ENCODE results near the gene ZNF653.

ZNF653 gene

DNA sequence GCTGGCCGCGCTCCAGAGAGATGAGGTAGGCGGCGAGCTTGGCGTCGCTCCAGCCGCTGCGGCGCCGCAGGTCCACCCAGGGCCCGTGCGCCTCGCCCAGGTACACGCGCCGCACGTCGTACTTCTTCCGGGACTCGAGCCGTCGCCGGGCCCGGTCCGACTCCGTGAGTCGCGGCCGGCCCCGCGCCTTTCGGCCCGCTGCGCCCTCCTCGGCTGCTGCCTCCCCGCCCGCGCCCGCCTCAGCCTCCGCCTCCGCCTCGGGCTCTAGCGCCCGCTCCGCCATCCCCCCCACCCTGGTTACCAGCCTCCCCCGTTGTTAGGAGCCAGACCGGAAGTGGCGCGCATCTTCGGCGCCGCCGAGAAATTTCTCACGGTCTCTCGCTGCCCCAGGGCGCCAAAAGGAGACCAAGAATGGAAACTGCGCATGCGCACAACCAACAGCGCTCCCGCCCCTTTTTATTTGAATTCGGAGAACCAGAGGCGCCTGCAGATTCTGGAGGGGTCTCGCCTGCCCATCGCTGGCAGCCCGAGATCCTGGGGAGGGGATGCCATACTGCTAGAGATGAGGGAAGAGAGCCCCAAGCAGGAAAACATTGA, at the start of gene ZNF653:
Gene ZNF653 (minus strand): TSS at position 336 of the 597 bp plus-strand sequence. CDS start 53 bp downstream, at position 283.
- peak; percentile 95 for DNase-seq

- DNase-seq, result no peak
These were observed 49.6 kb upstream of the ZNF653 start for GRCh38 chr19:11555246-11555645.

- DNase-seq, result no peak
These were observed 48.5 kb upstream of the ZNF653 start for GRCh38 chr19:11554160-11554559.

DNA sequence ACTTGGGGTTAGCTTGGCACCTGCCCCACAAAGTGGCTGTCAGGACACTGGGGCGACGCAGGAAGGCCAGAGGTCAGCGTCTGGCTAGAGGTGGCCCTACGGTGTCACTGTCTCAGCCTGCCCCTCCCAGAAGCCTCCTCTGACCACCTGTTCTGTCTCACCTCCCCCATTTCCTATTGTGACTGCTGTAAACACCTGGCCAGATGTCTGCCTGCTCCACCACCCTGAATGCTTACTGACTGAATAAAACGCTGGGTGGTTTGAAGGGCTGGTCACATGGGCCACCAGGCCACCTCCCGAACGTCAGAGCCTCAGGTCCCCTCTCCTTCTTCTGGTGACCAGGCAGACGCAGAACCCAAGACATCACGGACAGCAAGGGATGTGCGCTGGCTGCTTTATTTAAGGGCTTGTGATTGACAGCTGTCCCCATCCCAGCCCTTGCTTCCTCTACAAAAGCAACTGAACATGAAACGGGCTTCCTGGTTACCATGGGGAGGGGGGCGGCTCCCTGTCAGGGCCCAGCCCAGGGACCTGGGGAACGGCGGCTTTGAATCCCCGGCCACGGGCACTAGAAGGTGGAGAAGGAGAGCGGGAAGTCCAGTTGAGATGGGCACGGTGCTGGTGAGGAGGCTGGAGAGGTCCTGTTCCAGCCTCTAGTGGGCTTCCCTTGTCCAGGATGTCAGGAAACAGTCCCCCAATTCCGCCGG, 47.2 kb upstream of the ZNF653 start:
- no peak for DNase-seq

GRCh38 chr19:11551603-11552235, 46.1 kb upstream of the ZNF653 start:
- no peak for DNase-seq

DNA sequence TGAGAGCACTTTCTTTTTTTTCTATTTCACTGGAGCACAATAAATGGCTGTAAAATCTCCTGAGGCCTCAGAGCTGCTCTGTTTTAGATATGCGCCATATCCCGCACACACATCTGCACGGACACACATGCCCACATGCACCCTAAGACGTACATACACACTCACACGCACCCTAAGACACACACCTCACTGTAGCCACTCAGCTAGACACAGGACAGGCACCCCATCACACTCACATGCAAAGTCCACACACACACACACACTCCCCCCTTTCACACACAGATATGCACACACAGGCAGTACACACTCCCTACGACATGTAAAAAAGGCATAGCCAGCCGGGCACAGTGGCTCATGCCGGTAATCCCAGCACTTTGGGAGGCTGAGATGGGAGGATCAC, 44.6 kb upstream of the ZNF653 start:
- no peak for DNase-seq

DNA sequence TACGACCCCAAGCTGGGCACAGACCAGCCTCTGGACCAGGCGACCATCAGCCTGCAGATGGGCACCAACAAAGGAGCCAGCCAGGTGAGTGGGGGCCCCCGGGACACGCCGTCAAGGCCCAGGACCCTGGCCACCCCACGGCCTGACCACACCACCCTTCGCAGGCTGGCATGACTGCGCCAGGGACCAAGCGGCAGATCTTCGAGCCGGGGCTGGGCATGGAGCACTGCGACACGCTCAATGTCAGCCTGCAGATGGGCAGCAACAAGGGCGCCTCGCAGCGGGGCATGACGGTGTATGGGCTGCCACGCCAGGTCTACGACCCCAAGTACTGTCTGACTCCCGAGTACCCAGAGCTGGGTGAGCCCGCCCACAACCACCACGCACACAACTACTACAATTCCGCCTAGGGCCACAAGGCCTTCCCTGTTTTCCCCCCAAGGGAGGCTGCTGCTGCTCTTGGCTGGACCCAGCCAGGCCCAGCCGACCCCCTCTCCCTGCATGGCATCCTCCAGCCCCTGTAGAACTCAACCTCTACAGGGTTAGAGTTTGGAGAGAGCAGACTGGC, 43.8 kb upstream of the ZNF653 start:
- DNase-seq, result no peak

DNA sequence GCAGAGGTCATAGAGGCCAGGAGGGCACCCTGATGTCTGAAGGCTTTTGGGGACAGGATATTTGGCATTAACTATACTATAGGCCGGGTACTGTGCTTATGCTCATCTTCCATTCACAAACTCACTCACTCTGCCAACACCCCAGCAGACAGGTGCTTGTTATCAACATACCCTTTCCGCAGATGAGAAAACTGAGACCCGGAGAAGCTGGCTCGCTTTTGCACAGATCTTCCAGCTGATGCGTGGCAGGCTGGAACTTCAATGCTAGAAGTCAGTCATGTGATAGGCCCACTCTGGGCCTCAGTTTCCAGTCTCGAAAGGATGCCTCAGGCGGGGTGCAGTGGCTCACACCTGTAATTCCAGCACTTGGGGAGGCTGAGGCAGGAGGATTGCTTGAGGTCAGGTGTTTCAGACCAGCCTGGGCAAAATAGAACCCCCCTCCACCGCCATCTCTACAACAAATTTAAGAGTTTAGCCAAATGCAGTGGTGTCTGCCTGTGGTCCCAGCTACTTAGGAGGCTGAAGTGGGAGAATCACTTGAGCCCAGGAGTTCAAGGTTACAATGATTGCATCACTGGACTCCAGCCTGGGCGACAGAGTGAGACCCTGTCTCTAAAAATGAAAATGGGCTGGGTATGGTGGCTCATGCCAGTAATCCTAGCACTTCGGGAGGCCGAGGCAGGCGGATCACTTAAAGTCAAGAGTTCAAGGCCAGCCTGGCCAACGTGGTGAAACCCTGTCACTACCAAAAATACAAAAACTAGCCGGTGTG, 42.5 kb upstream of the ZNF653 start:
- DNase-seq, result no peak

- no peak for DNase-seq
These were observed 35.6 kb upstream of the ZNF653 start for GRCh38 chr19:11541238-11541637.

DNA sequence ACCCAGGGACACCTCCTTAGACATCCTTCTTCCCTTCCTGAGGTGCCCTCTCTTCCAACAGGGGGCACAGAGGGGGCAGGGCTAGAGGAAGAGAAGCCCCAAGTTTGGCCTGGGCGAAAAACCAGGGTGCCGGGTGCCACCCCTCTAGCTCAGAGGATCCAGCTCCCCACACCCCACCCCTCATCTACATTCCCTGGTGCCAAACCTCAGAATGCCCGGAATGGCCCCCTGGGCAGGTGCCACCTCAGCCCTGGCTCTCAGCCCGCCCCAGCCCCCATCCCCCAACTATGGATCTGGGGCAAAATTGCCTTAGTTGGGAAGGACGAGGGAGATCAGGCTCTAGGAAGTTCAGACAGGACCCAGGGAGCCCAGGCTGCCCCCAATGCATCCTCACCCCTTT, 35.0 kb upstream of the ZNF653 start:
- DNase-seq, result no peak

DNA sequence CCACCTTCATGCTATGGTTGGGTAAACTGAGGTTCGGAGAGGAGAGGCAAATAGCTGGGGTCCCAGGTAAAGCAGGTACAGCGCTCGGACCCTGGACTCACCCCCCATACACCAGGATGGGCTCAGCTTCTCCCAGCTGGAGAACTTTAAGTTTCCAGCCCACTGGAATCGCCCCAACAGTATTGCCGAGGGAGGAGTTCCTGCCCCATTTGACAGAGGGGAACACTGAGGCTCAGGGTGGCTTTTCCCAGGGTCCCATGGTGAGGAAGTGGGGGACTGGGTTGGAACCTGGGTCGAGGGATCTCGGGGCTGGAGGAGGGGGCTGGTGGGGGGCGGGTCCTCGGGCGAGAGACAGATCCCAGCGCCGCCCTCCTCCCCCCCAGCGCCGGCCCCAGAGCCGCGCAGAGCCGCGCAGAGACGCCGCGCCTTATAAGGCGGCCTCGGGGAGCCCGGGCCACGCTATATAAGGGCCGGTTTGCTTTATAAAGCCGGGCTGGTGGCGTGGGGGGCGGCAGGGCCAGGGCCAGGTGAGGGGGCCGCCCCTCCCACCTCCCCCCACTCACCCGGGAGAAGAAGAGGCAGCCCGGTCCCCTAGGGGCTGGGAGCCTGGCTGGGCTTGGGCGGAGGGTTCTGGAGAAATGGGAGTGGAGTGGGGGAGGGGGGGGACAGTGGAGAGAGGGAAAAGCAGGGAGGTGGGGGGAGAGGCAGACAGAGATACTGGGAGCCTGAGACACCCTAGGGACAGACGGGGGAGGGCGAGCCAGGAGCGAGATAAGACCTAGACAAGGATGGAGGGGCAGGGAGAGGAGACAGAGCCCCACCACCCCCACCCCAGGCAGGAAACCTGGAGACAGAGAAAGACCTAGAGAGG, 34.1 kb upstream of the ZNF653 start:
- DNase-seq, result no peak

DNA sequence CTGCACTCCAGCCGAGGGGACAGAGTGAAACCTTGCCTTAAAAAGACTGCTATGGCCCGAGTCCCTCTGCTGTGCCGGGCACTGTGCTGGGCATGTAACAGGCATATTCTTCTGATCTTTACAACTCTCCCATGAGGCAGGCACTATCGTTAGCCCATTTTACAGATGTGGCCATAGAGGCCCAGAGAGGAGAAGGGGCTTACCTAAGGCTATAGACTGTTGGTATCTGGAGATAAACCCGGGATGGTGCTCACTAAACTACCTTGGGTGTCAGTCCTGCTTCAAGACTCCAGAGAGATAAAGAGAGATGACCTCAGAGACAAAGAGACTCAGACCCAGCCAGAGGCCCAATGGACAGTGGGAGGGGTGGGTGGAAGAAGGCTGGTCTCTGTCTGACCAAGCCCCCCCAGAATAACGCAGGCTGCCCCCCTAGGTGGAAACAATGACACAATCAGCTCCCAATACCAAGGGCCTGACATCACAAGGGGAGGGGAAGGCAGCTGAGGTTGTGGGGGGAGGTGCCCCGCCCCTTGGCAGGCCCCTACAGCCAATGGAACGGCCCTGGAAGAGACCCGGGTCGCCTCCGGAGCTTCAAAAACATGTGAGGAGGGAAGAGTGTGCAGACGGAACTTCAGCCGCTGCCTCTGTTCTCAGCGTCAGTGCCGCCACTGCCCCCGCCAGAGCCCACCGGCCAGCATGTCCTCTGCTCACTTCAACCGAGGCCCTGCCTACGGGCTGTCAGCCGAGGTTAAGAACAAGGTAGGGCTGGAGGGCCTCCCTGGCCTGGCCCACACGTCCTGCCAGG, 32.8 kb upstream of the ZNF653 start, which contains the start of gene CNN1:
Gene CNN1 (plus strand): TSS at position 620 of the 805 bp plus-strand sequence. CDS start 77 bp downstream, at position 697.
- no peak for DNase-seq

- peak; percentile 91 for DNase-seq
These were observed 30.4 kb upstream of the ZNF653 start for GRCh38 chr19:11535792-11536595.

- DNase-seq, result no peak
These were observed 29.3 kb upstream of the ZNF653 start for GRCh38 chr19:11534948-11535347.

GRCh38 chr19:11534538-11534937, 28.9 kb upstream of the ZNF653 start:
- DNase-seq, result peak; percentile 35

- DNase-seq, result peak; percentile 80
These were observed 24.8 kb upstream of the ZNF653 start for GRCh38 chr19:11530432-11530831.

DNA sequence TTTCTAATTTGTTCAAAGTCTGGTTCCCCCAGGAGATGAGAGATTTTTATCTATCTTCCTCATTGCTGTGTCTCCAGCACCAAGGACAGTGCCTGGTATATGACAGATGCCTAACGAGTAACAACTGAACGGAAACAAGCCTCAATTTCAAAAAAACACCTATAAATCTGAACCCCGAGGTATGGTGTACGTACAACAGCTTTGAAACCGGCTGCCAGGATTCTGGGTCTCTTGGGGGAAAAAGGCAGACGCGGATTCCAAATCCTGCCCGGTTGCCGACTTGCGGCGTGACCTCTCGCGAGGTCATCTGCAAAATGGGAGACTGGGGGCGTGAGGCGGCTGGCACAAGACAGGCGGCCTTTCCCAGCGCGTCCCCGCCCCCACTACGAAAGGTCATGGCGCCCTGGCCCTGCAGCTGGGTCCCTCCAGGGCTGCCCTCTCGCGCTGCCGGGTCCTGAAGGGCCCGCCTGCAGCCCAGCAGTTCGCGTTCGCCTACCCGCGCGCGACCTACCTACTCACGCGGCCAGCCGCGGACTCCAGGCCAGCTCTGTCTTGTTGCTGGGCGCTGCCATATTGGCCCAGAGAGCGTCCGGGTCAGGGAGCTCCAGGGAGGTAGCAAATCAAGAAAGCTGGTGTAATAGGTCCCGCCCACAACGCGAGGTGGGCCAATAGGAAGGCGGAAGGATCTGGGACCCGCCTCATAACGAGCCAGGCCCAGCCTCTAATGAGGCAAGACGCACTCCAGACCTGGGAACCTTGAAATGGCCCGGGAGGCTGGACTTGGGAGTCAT, 23.1 kb upstream of the ZNF653 start, which contains the start of gene ECSIT:
Gene ECSIT (minus strand): TSS at position 584 of the 791 bp plus-strand sequence. CDS start 9,964 bp downstream, outside the sequence.
- DNase-seq, result peak; percentile 99

DNA sequence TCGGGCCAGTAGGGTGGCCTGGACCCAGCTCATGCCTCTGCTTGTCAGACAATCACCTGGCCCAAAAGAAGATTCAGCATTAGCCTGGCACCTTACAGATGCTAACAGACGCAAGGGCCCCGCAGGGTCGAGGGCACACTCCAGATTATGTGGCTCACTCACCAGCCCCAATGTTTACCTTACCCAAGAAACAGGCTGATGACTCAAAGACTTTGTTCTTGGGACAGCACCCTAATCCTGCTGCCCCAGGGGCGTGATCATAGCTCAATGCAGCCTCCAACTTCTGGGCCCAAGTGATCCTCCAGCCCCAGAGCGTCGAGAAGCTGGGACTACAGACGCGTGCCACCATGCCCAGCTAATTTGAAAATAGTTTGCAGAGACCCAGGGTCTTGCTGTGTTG, 13.5 kb upstream of the ZNF653 start:
- no peak for DNase-seq

DNA sequence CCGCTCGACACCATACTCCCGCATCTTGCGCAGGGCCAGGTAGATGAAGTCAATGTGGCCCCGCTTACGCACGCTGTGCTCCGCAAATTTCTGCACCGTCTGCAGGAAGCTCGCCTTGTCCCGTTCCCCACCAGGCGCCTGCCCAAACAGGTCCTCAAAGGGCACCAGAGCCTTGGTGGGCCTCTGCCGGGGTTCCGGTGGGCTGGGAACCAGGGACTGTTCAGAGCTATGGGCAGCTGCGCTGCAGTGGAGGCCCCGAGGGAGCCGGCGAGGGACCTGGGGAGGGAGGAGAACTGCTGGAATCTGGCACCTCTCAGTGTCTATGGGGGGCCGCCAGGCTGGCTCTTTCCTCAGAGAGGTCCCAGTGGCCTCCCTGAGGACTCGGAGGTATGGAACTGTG, 8.3 kb upstream of the ZNF653 start:
- DNase-seq, result no peak
